Sigmoid colon (tissue), 7 donors: ENCODE results near the gene FAR2. TPM values are rescaled to one million over a fixed set of nuclear protein-coding genes. Genes with fewer than 3 reads are reported as not detected.

Experiments
- DNase-seq: peaks from one replicate; pipeline ENCODE4 v3.0.0-alpha.2; 2019
- H3K27ac ChIP-seq, 4 donors: fragments of 200-600 bp; sonication (generic); one replicate each; pipeline ENCODE4 v1.5.1; 2016 to 2019; ENCODE audit warnings: mild to moderate bottlenecking in 1 of 4
- H3K27me3 ChIP-seq, 3 donors: fragments of 200-600 bp; sonication (generic); one replicate each; pipeline ENCODE4 v1.5.1; 2019; ENCODE audit warnings: mild to moderate bottlenecking in 1 of 3
- H3K36me3 ChIP-seq, 4 donors: fragments of 200-600 bp; sonication (generic); one replicate each; pipeline ENCODE4 v1.5.1; 2016 to 2019
- H3K4me1 ChIP-seq, 4 donors: fragments of 200-600 bp; sonication (generic); one replicate each; pipeline ENCODE4 v1.5.1; 2017 to 2019
- H3K4me3 ChIP-seq, 4 donors: fragments of 200-600 bp; sonication (generic); one replicate each; pipeline ENCODE4 v1.5.1; 2017 to 2019; ENCODE audit warnings: mild to moderate bottlenecking in 2 of 4, moderate library complexity in 1 of 4
- H3K9me3 ChIP-seq, 4 donors: fragments of 200-600 bp in 3 of 4; sonication (generic) in 3 of 4; one replicate each; pipeline versions ENCODE4 v1.5.1 to v1.6.1; 2013 to 2019
- CTCF ChIP-seq, 4 experiments: fragments of 450-650 bp in 3 of 4; fragments of 200-600 bp in 1 of 4; IDR thresholded peaks; one replicate each; pipeline ENCODE4 v1.5.1; 2016 to 2019; ENCODE audit warnings: antibody characterized with exemption in 4 of 4, mild to moderate bottlenecking in 3 of 4, moderate library complexity in 2 of 4
- EP300 ChIP-seq, 4 donors: sonication (generic); formaldehyde crosslinking; IDR thresholded peaks; one replicate each; pipeline ENCODE4 v1.6.1; 2017; ENCODE audit warnings: antibody characterized with exemption in 4 of 4
- POLR2A ChIP-seq, 2 donors: fragments of 450-650 bp; IDR thresholded peaks; one replicate each; pipeline ENCODE4 v1.6.1; 2016; ENCODE audit warnings: antibody characterized with exemption in 2 of 2, mild to moderate bottlenecking in 2 of 2, moderate library complexity in 2 of 2
- POLR2AphosphoS5 ChIP-seq, 4 donors: sonication (generic); formaldehyde crosslinking; IDR thresholded peaks; one replicate each; pipeline ENCODE4 v1.6.1; 2017; ENCODE audit warnings: antibody characterized with exemption in 4 of 4
- WGBS, 2 donors: extraction: QIAGEN DNeasy Blood & Tissue Kit; methylation state at CpG; one replicate each; pipeline ENCODE4 v1.1.7; 2013; 5-methylcytosine and 5-hydroxymethylcytosine counted together
- intact Hi-C: fragments of 100-400 bp; cut with DNase I; formaldehyde crosslinking; loops from one replicate; pipeline ENCODE4 v1.15.1; 2023
- polyA plus RNA-seq, 3 donors: library from polyadenylated mRNA; stranded (reverse); fragments of 200-250 nt; gene quantifications; one replicate each; pipeline ENCODE4 v1.2.3, GENCODE V29; 2013
- total RNA-seq, 4 donors: library from RNA; depleted of rRNA; stranded (reverse); fragments of >200 nt; gene quantifications; one replicate each; pipeline ENCODE4 v1.1.0, GENCODE V29; 2016
- donor health status: healthy with polysubstance abuse.
- donor health status: Bipolar disorder and iron deficiency.
- donor health status: healthy.

The FAR2 gene
- total and polyA plus RNA-seq, 7 donors, result 11.1 to 46.7 (median 13.0) TPM

DNA sequence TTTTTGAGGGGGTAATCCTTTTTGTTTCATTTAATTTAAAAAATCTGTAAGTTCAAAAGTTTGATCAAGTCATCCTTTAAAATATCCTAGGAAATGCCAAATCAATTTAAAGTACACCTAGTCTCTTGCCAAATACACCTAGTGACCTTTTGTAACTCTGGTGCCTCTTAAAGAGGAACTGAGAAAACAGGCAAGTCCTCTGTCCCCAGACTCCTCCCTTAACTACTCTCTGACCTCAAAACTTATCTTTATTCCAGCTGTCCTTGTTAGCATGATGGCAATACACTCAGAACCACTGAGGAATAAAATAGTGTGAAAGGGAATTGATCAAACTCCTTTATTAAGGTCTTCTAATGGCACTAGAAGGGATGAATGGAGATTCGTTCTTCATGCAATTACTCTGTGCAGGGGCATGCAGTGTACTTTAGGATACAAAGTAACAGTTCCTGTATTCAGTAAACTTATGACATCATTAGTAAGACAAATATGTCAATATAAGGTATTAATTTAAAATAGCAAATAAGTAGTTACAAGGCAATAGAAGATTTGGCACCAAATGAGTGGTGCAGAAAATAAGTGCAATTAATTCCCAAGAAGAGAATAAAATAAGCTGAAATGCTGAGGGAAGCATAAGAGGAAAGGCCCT is 3.3 kb downstream of the FAR2 start:
- no peak for DNase-seq
- Histone ChIP-seq H3K36me3 (no peaks in the 10 kb centered on the region), H3K27ac (peak overlapping the region in 2 of 4 donors; percentile 12 to 32), H3K9me3 (no peaks in the 10 kb centered on the region), H3K27me3 (no peaks in the 10 kb centered on the region), H3K4me1 (peaks cover 0 to 30% (median 14%) of the 10 kb centered on the region in 4 donors), H3K4me3 (no peak overlapping the region)
- intact Hi-C loops, result no loop called here
- TF ChIP-seq CTCF (IDR thresholded peaks at IDR 0.05) (no peak), POLR2AphosphoS5 (IDR thresholded peaks at IDR 0.05) (no peak), POLR2A (IDR thresholded peaks at IDR 0.05) (no peak), EP300 (IDR thresholded peaks at IDR 0.05) (no peak)
- WGBS, 2 donors, result 25 to 67% methylated on average over 1 of the region's 1 CpG

DNA sequence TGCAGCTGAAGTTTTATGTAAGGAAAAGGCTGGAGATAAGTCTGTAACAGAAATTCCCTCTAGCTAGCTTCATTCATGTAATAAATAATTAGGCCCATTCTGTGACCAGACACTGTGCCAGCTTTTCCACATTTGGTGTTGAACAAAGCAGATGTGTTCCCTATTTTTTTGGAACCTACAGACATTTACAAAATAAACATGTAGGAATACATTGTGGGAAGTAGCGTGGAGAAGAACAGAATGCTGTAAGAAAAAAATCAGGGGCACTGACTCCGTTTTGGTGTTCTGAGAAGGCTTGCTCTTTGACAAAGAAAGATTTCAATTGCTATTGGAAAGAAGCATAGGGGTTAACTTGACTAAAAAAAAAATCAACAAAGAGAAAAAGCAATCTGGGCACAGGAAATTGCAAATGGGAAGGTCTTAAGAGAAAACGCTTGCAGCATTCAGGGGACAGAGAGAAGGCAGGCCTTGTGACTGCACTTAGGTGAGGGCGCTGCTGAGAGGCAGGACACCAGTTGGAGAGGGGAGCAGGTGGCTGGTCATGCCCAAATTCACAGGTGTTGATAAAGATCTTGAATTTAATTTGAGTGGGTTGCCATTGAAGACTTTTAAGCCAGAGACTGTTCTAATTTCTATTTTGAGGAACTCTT is 4.0 kb downstream of the FAR2 start:
- no peaks in the 10 kb centered on the region for H3K27me3 ChIP-seq
- peak overlapping the region in 3 of 4 donors; percentile 1 to 32 (median 12) for H3K27ac ChIP-seq
- H3K9me3 ChIP-seq, result no peaks in the 10 kb centered on the region
- DNase-seq, result no peak
- 56 to 57% methylated on average over 4 of the region's 4 CpGs for WGBS, 2 donors
- no peaks in the 10 kb centered on the region for H3K36me3 ChIP-seq
- intact Hi-C loops, result no loop called here
- H3K4me1 ChIP-seq, result peaks cover 0 to 27% (median 11%) of the 10 kb centered on the region in 4 donors
- TF ChIP-seq CTCF (IDR thresholded peaks at IDR 0.05), result no peak
- no peak overlapping the region for H3K4me3 ChIP-seq

GRCh38 chr12:29155079-29155478 is 6.0 kb downstream of the FAR2 start:
- no peak for DNase-seq
- Histone ChIP-seq H3K27ac (no peak overlapping the region), H3K9me3 (no peaks in the 10 kb centered on the region), H3K36me3 (no peaks in the 10 kb centered on the region), H3K4me3 (no peak overlapping the region), H3K4me1 (peaks cover 0 to 25% (median 8%) of the 10 kb centered on the region in 4 donors), H3K27me3 (no peaks in the 10 kb centered on the region)
- no peak for TF ChIP-seq POLR2A (IDR thresholded peaks at IDR 0.05)
- TF ChIP-seq EP300 (IDR thresholded peaks at IDR 0.05), result no peak
- TF ChIP-seq POLR2AphosphoS5 (IDR thresholded peaks at IDR 0.05), result no peak
- no peak for TF ChIP-seq CTCF (IDR thresholded peaks at IDR 0.05)
- WGBS, 2 donors, result 66 to 77% methylated on average over 1 of the region's 1 CpG
- intact Hi-C loops, result no loop called here

- peaks cover 0 to 16% (median 5%) of the 10 kb centered on the region in 4 donors for H3K4me1 ChIP-seq
- no peaks in the 10 kb centered on the region for H3K36me3 ChIP-seq
- intact Hi-C loops, result no loop called here
- no peak overlapping the region for H3K4me3 ChIP-seq
- no peak for DNase-seq
- 85 to 86% methylated on average over 1 of the region's 1 CpG for WGBS, 2 donors
- no peaks in the 10 kb centered on the region for H3K27me3 ChIP-seq
- no peaks in the 10 kb centered on the region for H3K9me3 ChIP-seq
- TF ChIP-seq POLR2AphosphoS5 (IDR thresholded peaks at IDR 0.05), result no peak
- no peak for TF ChIP-seq CTCF (IDR thresholded peaks at IDR 0.05)
- no peak overlapping the region for H3K27ac ChIP-seq
Observed at GRCh38 chr12:29157486-29157946, 8.4 kb downstream of the FAR2 start.
